GM12864 (cell line): ENCODE measurements around the gene IFNB1.
A peak's percentile ranks its signal among the peaks of the same experiment; 100 is the strongest.

ENCODE experiments used
- DNase-seq: peaks from one replicate; pipeline ENCODE4 v3.0.0-alpha.2; 2011; ENCODE audit warnings: low read depth
- H3K4me3 ChIP-seq: 2 replicates; pipeline ENCODE4 v1.5.1; 2011; ENCODE audit warnings: mild to moderate bottlenecking, low read depth, low read length, control low read depth
- TF ChIP-seq, protein P1 (sequence below): IDR thresholded peaks from 2 replicates; pipeline ENCODE4 v1.5.1; 2011; ENCODE audit warnings: low read depth, mild to moderate bottlenecking, moderate library complexity, low read length, control low read depth, inconsistent platforms; ENCODE audit errors: missing control alignments

IFNB1 gene

GRCh38 chr9:21075484-21075883 lies 2.3 kb downstream of the IFNB1 start:
- DNase-seq = no peak
- no peak overlapping the region for H3K4me3 ChIP-seq
- TF ChIP-seq, protein P1, sequence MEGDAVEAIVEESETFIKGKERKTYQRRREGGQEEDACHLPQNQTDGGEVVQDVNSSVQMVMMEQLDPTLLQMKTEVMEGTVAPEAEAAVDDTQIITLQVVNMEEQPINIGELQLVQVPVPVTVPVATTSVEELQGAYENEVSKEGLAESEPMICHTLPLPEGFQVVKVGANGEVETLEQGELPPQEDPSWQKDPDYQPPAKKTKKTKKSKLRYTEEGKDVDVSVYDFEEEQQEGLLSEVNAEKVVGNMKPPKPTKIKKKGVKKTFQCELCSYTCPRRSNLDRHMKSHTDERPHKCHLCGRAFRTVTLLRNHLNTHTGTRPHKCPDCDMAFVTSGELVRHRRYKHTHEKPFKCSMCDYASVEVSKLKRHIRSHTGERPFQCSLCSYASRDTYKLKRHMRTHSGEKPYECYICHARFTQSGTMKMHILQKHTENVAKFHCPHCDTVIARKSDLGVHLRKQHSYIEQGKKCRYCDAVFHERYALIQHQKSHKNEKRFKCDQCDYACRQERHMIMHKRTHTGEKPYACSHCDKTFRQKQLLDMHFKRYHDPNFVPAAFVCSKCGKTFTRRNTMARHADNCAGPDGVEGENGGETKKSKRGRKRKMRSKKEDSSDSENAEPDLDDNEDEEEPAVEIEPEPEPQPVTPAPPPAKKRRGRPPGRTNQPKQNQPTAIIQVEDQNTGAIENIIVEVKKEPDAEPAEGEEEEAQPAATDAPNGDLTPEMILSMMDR = no peak

- no peak for DNase-seq
- TF ChIP-seq, protein P1 = no peak
- H3K4me3 ChIP-seq = no peak overlapping the region
Observed at GRCh38 chr9:21070906-21071305, 6.8 kb downstream of the IFNB1 start.

GRCh38 chr9:21070171-21070571 lies 7.6 kb downstream of the IFNB1 start:
- no peak overlapping the region for H3K4me3 ChIP-seq
- TF ChIP-seq, protein P1 = peak; percentile 36
- DNase-seq = no peak

GRCh38 chr9:21060919-21061561 lies 16.7 kb downstream of the IFNB1 start:
- no peak overlapping the region for H3K4me3 ChIP-seq
- TF ChIP-seq, protein P1 = no peak
- DNase-seq = no peak

DNA sequence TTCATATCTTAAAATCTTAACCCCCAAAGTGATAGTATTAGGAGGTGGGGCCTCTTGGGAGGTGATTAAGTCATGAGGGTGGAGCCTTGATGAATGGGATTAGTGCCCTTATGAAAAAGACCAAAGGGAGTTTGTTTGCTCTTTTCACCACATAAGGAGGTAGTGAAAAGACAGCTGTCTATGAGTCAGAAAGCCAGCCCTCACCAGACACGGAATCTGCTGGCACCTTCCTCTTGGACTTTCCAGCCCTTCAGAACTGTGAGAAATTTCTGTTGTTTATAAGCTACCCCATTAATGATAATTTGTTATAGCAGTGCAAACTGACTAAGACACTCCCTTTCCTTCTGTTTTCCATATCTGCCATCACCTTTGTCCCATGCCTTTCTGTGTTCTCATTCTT lies 20.8 kb downstream of the IFNB1 start:
- DNase-seq = no peak
- TF ChIP-seq, protein P1 = no peak
- H3K4me3 ChIP-seq = no peak overlapping the region

DNA sequence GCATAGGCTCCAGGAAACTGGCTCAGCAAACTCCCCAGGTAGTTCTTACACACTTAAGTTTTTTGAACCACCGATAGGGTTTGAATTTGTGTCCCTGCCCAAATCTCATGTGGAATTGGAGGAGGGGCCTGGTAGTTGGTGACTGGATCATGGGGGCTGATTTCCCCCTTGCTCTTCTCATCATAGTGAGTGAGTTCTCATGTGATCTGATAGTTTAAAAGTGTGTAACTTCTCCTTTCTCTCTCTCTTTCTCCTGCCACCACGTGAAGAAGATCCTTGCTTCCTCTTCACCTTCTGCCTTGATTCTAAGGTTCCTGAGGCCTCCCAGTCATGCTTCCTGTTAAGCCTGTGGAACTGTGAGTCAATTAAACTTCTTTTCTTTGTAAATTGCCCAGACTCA lies 23.9 kb downstream of the IFNB1 start:
- TF ChIP-seq, protein P1 = no peak
- H3K4me3 ChIP-seq = no peak overlapping the region
- no peak for DNase-seq

DNA sequence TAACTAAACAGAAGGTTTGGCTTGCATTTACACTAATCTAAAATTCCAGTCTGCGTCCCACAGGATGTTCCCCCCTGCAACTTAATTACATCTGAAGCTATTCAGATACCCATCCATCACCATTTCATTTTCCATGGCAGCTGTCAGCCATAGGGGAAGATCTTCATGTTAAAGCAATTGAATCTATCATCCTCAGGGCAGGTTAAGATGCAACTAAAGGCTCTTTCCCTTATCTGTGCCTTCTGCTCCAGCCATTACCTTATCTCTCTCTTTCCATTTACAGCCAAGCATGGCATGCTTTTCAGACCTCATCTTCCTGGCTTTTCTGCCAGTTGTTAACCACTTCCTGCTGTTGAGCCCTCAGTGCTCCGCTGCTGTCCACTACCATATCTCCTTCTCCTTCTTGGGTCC lies 30.5 kb downstream of the IFNB1 start:
- no peak overlapping the region for H3K4me3 ChIP-seq
- TF ChIP-seq, protein P1 = no peak
- DNase-seq = no peak
